K562 (cell line): Measurements from ENCODE around the gene SCTR. TPM values are rescaled to one million over a fixed set of nuclear protein-coding genes. Genes with fewer than 3 reads are reported as not detected.

Source experiments
- FOS ChIP-seq: IDR thresholded peaks from 3 replicates; pipeline ENCODE4 v1.6.1; 2011; ENCODE audit not compliant: insufficient read length; ENCODE audit errors: extremely low read depth
- FOXP1 ChIP-seq: sonication (generic); formaldehyde crosslinking; IDR thresholded peaks from 2 replicates; pipeline ENCODE4 v1.8.0; 2022; ENCODE audit warnings: mild to moderate bottlenecking, missing genetic modification reagents
- KDM5B ChIP-seq: fragments of 200-600 bp; sonication (generic); IDR thresholded peaks from 2 replicates; pipeline ENCODE4 v1.6.1; 2012; ENCODE audit warnings: low read depth, mild to moderate bottlenecking, moderate library complexity, low read length, control low read depth, inconsistent platforms; ENCODE audit not compliant: insufficient replicate concordance
- polyA plus RNA-seq, 8 experiments: library from polyadenylated mRNA; depleted of rRNA in 4 of 8; stranded (reverse) in 5 of 8; unstranded in 3 of 8; fragments of >200 nt; fragmentation: Nextera tagmentation in 2 of 8; fragmentation: Illumina TruSeq in 1 of 8; extraction: Ambion mirVana in 2 of 8; extraction: Trizol in 1 of 8; gene quantifications; 2 replicates each; pipeline versions ENCODE4 v1.2.1 to v1.2.3, GENCODE V29; 2011 to 2014; ENCODE audit warnings: inconsistent platforms in 1 of 8, missing spikeins in 1 of 8
- total RNA-seq, 7 experiments: library from RNA; depleted of rRNA in 6 of 7; stranded (reverse); fragments of >200 nt in 6 of 7; fragmentation: Illumina TruSeq in 2 of 7; extraction: Trizol in 2 of 7; gene quantifications; 2 replicates each; pipeline versions ENCODE4 v1.2.1 to v1.2.3, GENCODE V29; 2011 to 2021; ENCODE audit warnings: low replicate concordance in 1 of 7
- TF ChIP-seq, protein P1 (sequence below): fragments of 200-400 bp; formaldehyde crosslinking; IDR thresholded peaks from 2 replicates; pipeline ENCODE4 v1.6.1; 2017; ENCODE audit warnings: mild to moderate bottlenecking, low read depth, low read length, moderate library complexity
- TF ChIP-seq, protein P2 (sequence below): fragments of 250-450 bp; sonication (Bioruptor Pico); IDR thresholded peaks from 2 replicates; pipeline ENCODE4 v1.5.0; 2021; ENCODE audit warnings: mild to moderate bottlenecking, moderate library complexity
- TF ChIP-seq, protein P3 (sequence below): fragments of 150-350 bp; conservative IDR thresholded peaks from 2 replicates; pipeline ENCODE4 v1.6.1; 2014; ENCODE audit warnings: low read length
- TF ChIP-seq, protein P4 (sequence below): IDR thresholded peaks from 2 replicates; pipeline ENCODE4 v1.6.1; 2016; ENCODE audit warnings: missing genetic modification characterization, missing compliant biosample characterization

SCTR gene
- total and polyA plus RNA-seq, 9 of the 15 experiments (the other 6 are each of a cell fraction or from before 2014, with no cell fraction given) = not detected

DNA sequence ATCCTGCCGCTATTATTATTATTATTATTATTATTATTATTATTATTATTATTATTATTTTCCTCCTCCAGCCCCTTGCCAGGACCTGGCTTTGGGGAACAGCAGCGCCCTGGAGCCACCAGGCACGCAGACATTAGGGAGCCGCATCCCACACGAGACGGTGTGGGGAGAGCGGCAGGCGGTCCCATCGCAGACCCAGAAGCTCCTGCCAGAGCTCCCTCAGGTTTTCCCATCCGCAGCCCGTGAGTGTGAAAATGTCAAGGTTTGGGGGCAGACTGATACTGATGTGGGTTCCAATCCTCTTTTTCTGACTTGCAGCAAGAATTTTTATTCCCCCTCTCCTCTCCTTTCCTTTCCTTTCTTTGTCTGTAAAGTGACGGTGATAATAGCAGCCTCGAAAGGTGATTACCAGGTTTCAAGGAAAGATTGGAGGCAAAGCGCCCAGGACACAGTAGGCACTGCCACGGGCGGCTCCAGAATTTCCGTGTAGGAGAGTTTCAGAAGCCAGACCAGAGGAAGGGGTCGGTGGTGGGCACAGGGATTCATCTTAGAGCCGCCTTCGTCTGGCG lies 816 bp downstream of the SCTR start (continued):
- TF ChIP-seq, protein P1, sequence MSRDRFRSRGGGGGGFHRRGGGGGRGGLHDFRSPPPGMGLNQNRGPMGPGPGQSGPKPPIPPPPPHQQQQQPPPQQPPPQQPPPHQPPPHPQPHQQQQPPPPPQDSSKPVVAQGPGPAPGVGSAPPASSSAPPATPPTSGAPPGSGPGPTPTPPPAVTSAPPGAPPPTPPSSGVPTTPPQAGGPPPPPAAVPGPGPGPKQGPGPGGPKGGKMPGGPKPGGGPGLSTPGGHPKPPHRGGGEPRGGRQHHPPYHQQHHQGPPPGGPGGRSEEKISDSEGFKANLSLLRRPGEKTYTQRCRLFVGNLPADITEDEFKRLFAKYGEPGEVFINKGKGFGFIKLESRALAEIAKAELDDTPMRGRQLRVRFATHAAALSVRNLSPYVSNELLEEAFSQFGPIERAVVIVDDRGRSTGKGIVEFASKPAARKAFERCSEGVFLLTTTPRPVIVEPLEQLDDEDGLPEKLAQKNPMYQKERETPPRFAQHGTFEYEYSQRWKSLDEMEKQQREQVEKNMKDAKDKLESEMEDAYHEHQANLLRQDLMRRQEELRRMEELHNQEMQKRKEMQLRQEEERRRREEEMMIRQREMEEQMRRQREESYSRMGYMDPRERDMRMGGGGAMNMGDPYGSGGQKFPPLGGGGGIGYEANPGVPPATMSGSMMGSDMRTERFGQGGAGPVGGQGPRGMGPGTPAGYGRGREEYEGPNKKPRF = no peak
- TF ChIP-seq, protein P2, sequence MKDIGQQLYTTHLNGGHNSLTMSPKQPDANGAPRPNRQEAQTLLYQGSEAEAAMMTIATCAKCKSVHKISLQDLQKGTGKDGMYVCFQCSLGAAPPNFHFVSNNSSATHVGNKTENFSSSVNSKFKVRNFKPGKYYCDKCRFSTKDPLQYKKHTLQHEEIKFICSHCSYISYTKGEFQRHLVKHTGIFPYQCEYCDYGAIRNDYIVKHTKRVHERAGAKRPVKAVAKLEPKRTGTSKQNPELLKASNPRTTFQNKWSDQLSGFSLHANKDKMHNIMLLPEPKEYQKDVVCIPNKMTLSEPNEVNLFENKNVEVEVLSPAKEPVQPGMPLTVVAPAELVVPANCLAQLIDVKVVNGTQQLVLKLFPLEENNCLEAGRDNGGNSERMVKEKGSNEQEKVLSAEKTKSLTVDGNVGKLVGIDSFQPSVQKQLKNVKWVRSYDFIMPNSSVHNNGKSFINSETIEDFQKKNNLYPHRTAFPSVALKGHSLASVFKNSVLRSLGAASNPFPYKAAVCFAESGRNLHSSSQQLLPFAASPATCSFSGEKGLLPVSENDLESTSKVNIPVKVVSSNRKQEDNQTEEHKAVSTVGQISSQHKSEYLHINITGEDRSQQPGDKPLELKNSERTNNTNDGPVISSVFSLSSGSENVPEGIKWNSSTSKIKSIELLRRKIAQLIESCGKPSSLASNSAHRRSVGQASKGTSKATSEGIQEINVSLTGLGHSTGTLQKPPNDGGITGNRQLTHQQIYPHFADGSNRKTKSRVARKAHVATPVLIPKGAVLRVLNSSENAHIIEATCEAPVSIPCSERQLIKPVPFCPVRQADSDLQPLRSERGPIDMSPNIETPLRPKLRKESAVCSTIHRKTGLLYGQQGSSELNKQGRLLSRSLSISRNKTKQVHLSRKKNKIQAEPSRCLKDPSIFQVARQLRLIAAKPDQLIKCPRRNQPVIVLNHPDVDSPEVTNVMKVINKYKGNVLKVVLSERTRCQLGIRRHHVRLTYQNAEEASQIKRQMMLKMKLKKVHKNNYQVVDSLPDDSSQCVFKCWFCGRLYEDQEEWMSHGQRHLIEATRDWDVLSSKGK (CRISPR knock-in tag) = no peak
- TF ChIP-seq FOXP1 (no peak), KDM5B (no peak), FOS (no peak)
- TF ChIP-seq, protein P3, sequence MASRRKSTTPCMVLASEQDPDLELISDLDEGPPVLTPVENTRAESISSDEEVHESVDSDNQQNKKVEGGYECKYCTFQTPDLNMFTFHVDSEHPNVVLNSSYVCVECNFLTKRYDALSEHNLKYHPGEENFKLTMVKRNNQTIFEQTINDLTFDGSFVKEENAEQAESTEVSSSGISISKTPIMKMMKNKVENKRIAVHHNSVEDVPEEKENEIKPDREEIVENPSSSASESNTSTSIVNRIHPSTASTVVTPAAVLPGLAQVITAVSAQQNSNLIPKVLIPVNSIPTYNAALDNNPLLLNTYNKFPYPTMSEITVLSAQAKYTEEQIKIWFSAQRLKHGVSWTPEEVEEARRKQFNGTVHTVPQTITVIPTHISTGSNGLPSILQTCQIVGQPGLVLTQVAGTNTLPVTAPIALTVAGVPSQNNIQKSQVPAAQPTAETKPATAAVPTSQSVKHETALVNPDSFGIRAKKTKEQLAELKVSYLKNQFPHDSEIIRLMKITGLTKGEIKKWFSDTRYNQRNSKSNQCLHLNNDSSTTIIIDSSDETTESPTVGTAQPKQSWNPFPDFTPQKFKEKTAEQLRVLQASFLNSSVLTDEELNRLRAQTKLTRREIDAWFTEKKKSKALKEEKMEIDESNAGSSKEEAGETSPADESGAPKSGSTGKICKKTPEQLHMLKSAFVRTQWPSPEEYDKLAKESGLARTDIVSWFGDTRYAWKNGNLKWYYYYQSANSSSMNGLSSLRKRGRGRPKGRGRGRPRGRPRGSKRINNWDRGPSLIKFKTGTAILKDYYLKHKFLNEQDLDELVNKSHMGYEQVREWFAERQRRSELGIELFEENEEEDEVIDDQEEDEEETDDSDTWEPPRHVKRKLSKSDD = no peak
- TF ChIP-seq, protein P4, sequence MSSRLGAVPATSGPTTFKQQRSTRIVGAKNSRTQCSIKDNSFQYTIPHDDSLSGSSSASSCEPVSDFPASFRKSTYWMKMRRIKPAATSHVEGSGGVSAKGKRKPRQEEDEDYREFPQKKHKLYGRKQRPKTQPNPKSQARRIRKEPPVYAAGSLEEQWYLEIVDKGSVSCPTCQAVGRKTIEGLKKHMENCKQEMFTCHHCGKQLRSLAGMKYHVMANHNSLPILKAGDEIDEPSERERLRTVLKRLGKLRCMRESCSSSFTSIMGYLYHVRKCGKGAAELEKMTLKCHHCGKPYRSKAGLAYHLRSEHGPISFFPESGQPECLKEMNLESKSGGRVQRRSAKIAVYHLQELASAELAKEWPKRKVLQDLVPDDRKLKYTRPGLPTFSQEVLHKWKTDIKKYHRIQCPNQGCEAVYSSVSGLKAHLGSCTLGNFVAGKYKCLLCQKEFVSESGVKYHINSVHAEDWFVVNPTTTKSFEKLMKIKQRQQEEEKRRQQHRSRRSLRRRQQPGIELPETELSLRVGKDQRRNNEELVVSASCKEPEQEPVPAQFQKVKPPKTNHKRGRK = no peak
